ENCODE measurements around the gene HDGFL2.

HDGFL2 gene

DNA sequence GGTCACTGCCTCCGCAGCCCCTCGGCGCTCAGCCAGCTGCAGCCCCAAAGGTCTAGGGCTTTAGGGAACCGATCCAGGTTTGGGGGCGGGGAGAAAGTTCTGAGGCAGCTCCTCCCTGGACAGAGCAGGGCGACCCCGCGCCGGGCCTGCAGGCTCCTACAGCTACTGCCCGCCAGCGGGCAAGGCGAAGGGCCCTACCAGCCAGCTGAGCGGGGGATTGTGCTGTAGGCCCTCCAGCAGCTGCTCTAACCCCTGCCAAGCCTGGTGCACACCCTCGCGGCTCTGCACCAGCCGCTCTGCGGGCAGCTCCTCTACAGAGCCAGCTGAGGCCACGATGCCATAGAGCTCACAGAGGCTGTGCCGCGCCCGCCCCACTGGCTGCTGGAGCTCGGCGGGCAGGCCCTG is 32.2 kb downstream of the HDGFL2 start:
- no peak for TF ChIP-seq CTCF (IDR thresholded peaks at IDR 0.05; ENCODE audit: low read depth, low read length, missing control alignments)
- no peak for DNase-seq (ENCODE audit: low read depth)
- no peak overlapping the region for H3K4me3 ChIP-seq (ENCODE audit: low read depth, low read length)

DNA sequence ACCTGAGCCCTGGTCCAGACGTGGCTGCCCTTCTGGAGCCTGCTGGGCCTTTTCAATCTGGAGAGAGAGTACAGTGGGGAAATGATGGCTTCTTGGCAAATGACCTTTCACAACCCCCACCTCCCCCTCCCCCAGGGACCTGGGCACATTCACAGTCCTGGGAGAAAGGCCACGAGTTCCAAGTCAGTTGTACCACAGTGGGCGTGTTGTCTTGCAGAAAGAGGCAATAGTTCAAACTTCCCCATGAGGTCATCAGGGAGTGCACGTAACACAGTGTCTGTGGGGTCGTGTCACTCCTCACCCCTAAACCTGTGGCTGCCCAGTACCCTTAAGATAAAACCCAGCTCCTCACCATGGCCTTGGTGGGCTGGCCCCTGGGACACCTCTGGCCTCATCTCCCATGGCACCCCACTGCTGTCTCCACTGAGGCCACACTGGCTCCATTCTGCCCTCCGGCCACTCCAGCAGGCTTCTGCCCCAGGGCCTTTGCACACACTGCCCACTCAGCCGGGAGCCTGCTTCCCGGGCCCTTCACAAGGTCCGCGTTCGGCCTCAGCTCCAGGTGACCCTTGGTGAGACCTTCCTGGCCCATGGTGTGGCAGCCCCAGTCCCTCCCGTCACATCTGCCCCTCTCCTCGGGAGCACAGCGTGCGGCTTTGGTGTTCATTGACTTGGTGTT is 32.9 kb downstream of the HDGFL2 start:
- H3K4me3 ChIP-seq (ENCODE audit: low read depth, low read length), result no peak overlapping the region
- no peak for DNase-seq (ENCODE audit: low read depth)
- TF ChIP-seq CTCF (IDR thresholded peaks at IDR 0.05; ENCODE audit: low read depth, low read length, missing control alignments), result no peak

DNA sequence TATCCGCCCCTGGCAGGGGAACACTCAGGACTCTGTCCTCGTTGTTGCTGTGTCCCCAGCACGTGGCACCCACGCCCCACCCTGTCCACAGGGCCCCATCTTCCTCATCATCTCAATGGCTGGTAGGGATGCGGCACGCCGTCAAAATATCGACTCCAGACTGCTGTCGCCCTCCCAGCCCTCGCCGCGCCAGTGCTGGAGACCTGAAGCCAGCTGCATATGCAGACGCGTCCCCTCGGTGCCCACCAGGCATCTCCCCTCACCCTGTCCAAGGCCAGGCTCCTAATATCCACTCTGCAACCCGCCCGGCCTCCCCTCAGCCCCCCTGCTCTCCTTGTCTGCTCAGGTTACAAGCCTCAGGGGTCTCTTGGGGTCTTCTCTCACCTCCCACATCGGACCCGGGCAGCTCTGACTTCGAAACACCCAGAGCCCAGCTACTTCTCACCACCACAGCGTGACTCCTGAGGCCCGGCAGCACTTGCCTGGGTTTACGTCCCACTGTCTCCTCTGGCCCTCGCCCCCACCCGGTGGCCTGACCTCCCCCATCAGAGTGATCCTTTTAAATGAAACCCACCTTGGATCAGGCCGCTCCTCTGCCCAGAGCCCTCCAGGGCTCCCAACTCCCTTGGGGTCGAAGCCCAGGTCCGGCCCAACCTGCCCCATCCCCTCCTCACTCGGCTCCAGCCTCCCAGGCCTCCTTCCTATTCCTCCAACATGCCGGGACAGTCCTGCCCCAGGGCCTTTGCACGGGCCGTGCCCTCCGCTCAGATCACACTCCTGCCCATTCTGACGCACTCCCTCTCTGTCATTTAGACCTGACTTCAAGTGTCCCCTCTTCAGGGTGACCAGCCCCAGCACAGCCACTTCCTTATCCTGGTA is 33.7 kb downstream of the HDGFL2 start:
- DNase-seq (ENCODE audit: low read depth), result no peak
- TF ChIP-seq CTCF (IDR thresholded peaks at IDR 0.05; ENCODE audit: low read depth, low read length, missing control alignments), result no peak
- no peak overlapping the region for H3K4me3 ChIP-seq (ENCODE audit: low read depth, low read length)

DNA sequence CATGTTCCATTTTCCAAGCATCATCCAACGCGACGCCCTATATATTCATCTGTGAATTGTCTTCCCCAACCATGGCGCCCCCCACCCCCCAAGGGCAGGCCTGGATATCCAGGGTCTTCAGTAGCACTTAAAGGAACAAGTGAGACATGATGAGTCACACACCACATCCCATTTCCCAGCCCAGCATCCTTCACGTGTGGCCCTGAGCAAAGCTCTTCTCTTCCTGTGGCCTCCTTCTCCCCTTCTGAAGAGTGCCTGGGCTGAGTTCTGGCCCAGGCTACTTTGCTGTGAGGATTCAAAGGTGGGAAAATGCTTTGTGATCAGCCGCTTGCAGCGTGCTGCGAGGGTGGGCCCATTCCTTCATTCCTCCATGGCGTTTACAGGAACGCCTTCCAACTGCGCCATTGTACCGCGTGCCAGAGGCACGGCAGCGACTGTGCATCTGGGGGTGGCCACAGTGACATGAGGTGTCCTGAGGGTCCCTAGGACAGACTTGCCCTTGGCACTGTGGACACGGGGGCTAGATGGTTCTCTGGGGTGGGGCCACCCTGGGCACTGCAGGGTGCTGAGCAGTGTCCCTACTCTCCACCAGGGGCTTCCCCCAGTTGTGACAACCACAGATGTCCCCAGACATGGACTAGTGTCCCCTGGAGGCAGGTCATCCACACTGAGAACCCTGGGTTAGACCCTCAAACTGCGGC is 34.5 kb downstream of the HDGFL2 start:
- DNase-seq (ENCODE audit: low read depth), result no peak
- no peak for TF ChIP-seq CTCF (IDR thresholded peaks at IDR 0.05; ENCODE audit: low read depth, low read length, missing control alignments)
- H3K4me3 ChIP-seq (ENCODE audit: low read depth, low read length), result no peak overlapping the region

DNA sequence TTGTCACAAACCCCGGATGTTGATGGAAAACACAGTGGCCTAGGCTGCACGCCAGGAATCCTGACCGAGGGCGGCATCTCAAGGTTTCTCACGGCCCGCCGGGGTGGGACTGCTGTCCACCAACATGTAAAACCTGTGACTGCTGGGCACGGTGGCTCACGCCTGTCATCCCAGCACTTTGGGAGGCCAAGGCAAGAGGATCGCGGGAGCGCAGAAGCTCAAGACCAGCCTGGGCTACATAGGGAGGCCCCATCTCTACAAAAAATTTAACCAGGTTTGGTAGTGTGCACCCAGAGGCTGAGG is 35.0 kb downstream of the HDGFL2 start:
- TF ChIP-seq CTCF (IDR thresholded peaks at IDR 0.05; ENCODE audit: low read depth, low read length, missing control alignments), result no peak
- no peak for DNase-seq (ENCODE audit: low read depth)
- H3K4me3 ChIP-seq (ENCODE audit: low read depth, low read length), result no peak overlapping the region

- H3K4me3 ChIP-seq (ENCODE audit: low read depth, low read length), result no peak overlapping the region
- TF ChIP-seq CTCF (IDR thresholded peaks at IDR 0.05; ENCODE audit: low read depth, low read length, missing control alignments), result no peak
- DNase-seq (ENCODE audit: low read depth), result no peak
These were observed 35.7 kb downstream of the HDGFL2 start for GRCh38 chr19:4507804-4508203.

Measured in GM12864 (cell line).